Loucy (cell line): ENCODE measurements around the gene TNIP1.

Experiments used
- H2AFZ ChIP-seq: fragments of 200-600 bp; sonication (generic); 2 replicates; pipeline ENCODE4 v1.6.0; 2016; ENCODE audit warnings: antibody characterized with exemption, mild to moderate bottlenecking, low read length, moderate library complexity
- H3F3A ChIP-seq: fragments of 200-600 bp; 2 replicates; pipeline ENCODE4 v1.6.0; 2016; ENCODE audit warnings: antibody characterized with exemption, low read depth, mild to moderate bottlenecking
- H3K27me3 ChIP-seq: fragments of 200-600 bp; sonication (generic); 2 replicates; pipeline ENCODE4 v1.6.1; 2014; ENCODE audit warnings: low read length, mild to moderate bottlenecking; ENCODE audit not compliant: insufficient read depth, poor library complexity, severe bottlenecking
- H3K36me3 ChIP-seq: fragments of 200-600 bp; sonication (generic); 2 replicates; pipeline ENCODE4 v1.6.1; 2016; ENCODE audit warnings: low read length; ENCODE audit not compliant: insufficient read depth
- H3K4me1 ChIP-seq: fragments of 200-600 bp; sonication (generic); 2 replicates; pipeline ENCODE4 v1.5.1; 2014; ENCODE audit warnings: low read length, mild to moderate bottlenecking; ENCODE audit not compliant: insufficient read depth, poor library complexity, severe bottlenecking
- H3K4me2 ChIP-seq: fragments of 200-600 bp; sonication (generic); 2 replicates; pipeline ENCODE4 v1.6.0; 2014; ENCODE audit warnings: antibody characterized with exemption, low read length, low read depth, mild to moderate bottlenecking; ENCODE audit not compliant: poor library complexity, severe bottlenecking
- H3K4me3 ChIP-seq: fragments of 200-600 bp; sonication (generic); 2 replicates; pipeline ENCODE4 v1.5.1; 2014; ENCODE audit warnings: low read length, mild to moderate bottlenecking, mixed read lengths; ENCODE audit not compliant: poor library complexity, severe bottlenecking
- H3K79me2 ChIP-seq: fragments of 200-600 bp; sonication (generic); 2 replicates; pipeline ENCODE4 v1.6.1; 2014; ENCODE audit warnings: low read length; ENCODE audit not compliant: insufficient read depth
- H3K9ac ChIP-seq: fragments of 200-600 bp; sonication (generic); 2 replicates; pipeline ENCODE4 v1.6.0; 2014; ENCODE audit warnings: mild to moderate bottlenecking, low read depth, low read length, moderate library complexity; ENCODE audit not compliant: poor library complexity, severe bottlenecking
- H3K9me2 ChIP-seq: fragments of 200-600 bp; sonication (generic); replicated peaks from 2 replicates; pipeline ENCODE4 v1.6.1; 2016; ENCODE audit warnings: low read depth, low read length, mixed read lengths
- H3K9me3 ChIP-seq: fragments of 200-600 bp; sonication (generic); 2 replicates; pipeline ENCODE4 v1.6.1; 2014; ENCODE audit warnings: mild to moderate bottlenecking, antibody characterized with exemption, low read length, low read depth; ENCODE audit not compliant: insufficient read depth
- H4K20me1 ChIP-seq: fragments of 200-600 bp; sonication (generic); 2 replicates; pipeline ENCODE4 v1.6.0; 2014; ENCODE audit warnings: antibody characterized with exemption, low read length, mild to moderate bottlenecking; ENCODE audit not compliant: insufficient read depth, poor library complexity, severe bottlenecking
- EZH2phosphoT487 ChIP-seq: fragments of 200-600 bp; IDR thresholded peaks from 2 replicates; pipeline ENCODE4 v1.6.1; 2018; ENCODE audit warnings: antibody characterized with exemption, mild to moderate bottlenecking, moderate library complexity, borderline replicate concordance
- TF ChIP-seq, protein P1 (sequence below): fragments of 200-600 bp; sonication (generic); conservative IDR thresholded peaks from 2 replicates; pipeline ENCODE4 v1.5.1; 2014; ENCODE audit warnings: mild to moderate bottlenecking, antibody characterized with exemption, low read length

The TNIP1 gene

DNA sequence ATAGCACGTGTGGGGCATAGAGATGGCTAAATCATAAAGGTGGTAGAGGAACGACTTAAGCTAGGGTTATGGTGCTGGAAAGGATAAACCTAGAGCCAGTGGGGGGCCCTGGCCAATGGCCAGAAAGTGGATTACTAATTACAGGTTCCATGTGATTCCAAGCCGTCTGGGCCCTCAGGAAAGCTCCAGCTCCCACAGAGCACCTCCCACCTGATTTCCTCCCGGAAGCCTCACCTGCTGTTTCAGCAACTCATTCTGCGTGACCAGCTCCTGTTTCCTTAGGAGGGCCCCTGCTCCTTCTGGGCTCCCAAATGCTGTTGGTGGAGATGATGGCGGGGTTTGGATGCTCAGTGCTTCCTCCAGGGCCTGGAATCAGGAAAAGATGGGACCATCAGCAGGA, 44.3 kb downstream of the TNIP1 start:
- H3K27me3 ChIP-seq = no peaks in the 10 kb centered on the region
- H3K4me1 ChIP-seq = no peaks in the 10 kb centered on the region
- no peaks in the 10 kb centered on the region for H3F3A ChIP-seq
- peaks cover 96% of the 10 kb centered on the region; the same call in 1 of the 2 replicates for H3K36me3 ChIP-seq
- H3K4me3 ChIP-seq = no peak overlapping the region
- no peaks in the 10 kb centered on the region for H3K9me3 ChIP-seq
- H2AFZ ChIP-seq = no peak overlapping the region
- no peak overlapping the region for H3K4me2 ChIP-seq
- H3K79me2 ChIP-seq = no peaks in the 10 kb centered on the region
- H3K9me2 ChIP-seq = no peaks in the 10 kb centered on the region
- TF ChIP-seq, protein P1, sequence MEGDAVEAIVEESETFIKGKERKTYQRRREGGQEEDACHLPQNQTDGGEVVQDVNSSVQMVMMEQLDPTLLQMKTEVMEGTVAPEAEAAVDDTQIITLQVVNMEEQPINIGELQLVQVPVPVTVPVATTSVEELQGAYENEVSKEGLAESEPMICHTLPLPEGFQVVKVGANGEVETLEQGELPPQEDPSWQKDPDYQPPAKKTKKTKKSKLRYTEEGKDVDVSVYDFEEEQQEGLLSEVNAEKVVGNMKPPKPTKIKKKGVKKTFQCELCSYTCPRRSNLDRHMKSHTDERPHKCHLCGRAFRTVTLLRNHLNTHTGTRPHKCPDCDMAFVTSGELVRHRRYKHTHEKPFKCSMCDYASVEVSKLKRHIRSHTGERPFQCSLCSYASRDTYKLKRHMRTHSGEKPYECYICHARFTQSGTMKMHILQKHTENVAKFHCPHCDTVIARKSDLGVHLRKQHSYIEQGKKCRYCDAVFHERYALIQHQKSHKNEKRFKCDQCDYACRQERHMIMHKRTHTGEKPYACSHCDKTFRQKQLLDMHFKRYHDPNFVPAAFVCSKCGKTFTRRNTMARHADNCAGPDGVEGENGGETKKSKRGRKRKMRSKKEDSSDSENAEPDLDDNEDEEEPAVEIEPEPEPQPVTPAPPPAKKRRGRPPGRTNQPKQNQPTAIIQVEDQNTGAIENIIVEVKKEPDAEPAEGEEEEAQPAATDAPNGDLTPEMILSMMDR = no peak
- TF ChIP-seq EZH2phosphoT487 = no peak
- no peak overlapping the region for H3K9ac ChIP-seq
- H4K20me1 ChIP-seq = no peaks in the 10 kb centered on the region

DNA sequence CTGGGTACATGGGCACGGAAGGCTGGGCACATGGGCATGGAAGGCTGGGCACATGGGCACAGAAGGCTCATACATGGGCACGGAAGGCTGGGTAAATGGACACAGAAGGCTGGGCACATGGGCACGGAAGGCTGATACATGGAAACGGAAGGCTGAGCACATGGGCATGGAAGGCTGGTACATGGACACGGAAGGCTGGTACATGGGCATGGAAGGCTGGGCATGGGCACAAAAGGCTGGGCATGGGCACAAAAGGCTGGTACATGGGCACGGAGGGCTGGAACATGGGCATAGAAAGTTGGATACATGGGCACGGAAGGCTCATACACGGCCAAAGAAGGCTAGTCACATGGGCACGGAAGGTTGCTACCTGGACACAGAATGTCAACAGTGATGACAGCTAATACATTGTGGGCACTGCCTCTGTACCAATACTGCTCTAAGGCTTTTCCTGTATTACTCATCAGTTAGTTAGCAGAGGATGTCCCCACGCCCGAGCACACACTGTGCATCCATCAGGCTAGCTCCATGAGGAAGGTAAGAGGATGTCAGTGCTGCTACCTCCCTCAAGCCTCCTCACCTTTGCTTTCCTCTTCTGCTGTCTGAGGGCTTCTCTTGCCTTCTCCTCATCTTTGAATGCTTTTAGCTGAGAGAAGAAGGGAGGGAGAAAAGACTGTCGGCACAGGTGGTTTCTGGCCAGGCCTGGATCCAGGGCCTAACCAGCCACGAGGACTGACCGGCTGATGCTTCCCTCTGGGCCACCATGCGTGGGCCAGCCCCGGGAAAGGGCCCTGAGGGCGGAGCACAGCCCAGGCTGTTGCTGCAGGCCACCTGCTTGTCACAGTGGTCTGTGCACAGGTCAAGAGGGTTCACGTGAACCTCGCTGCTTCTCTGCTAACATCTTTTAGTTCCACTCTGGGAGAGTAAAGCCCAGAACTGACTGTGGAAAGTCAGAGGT, 46.1 kb downstream of the TNIP1 start:
- no peak overlapping the region for H3K9ac ChIP-seq
- H3K4me1 ChIP-seq = no peaks in the 10 kb centered on the region
- no peak for TF ChIP-seq EZH2phosphoT487
- TF ChIP-seq, protein P1 = no peak
- H3K27me3 ChIP-seq = no peaks in the 10 kb centered on the region
- no peaks in the 10 kb centered on the region for H4K20me1 ChIP-seq
- H3F3A ChIP-seq = no peaks in the 10 kb centered on the region
- H3K79me2 ChIP-seq = no peaks in the 10 kb centered on the region
- H3K4me3 ChIP-seq = no peak overlapping the region
- no peaks in the 10 kb centered on the region for H3K9me3 ChIP-seq
- H3K4me2 ChIP-seq = no peak overlapping the region
- no peak overlapping the region for H2AFZ ChIP-seq
- no peaks in the 10 kb centered on the region for H3K9me2 ChIP-seq
- H3K36me3 ChIP-seq = peaks cover 96% of the 10 kb centered on the region; the same call in 1 of the 2 replicates

DNA sequence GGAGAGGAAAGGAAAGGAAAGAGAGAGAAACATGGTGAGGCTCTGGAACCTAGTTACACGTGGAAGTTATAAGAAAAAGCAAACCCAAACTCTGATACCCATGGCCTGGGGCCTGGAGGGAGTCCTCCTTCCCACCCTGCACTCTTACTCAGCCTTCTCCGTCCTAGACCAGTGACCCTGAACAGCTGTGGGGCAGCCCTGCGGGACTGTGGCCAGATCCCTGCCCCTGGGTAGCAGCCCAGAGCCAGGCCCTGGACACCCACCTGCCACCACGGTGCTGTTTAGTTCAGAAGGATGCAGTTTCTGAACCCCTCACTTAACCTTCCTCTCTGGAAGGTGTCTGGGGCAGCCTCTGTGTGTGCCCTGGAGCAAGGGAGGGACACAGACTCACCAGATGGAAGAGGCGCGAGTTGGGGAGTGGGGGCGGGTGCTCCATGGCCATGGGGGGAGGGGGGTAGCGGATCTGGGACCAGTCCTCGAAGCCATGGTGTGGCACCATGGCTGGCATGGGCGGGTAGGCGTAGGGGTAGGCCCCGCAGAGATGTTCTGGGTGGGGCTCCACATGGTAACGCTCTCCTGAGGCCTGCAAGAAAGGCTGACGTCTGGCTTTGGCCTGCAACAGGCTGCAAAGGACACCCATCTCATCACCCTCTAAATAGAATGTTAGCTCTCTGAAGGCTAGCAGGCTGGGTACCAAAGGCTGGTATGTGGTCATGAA, 47.5 kb downstream of the TNIP1 start:
- H3K4me3 ChIP-seq = no peak overlapping the region
- peaks cover 96% of the 10 kb centered on the region; the same call in 1 of the 2 replicates for H3K36me3 ChIP-seq
- no peaks in the 10 kb centered on the region for H3K27me3 ChIP-seq
- no peaks in the 10 kb centered on the region for H4K20me1 ChIP-seq
- H3K4me1 ChIP-seq = no peaks in the 10 kb centered on the region
- TF ChIP-seq, protein P1 = no peak
- no peak for TF ChIP-seq EZH2phosphoT487
- H3K4me2 ChIP-seq = no peak overlapping the region
- no peak overlapping the region for H2AFZ ChIP-seq
- H3K9me2 ChIP-seq = no peaks in the 10 kb centered on the region
- no peaks in the 10 kb centered on the region for H3K9me3 ChIP-seq
- no peaks in the 10 kb centered on the region for H3F3A ChIP-seq
- H3K9ac ChIP-seq = no peak overlapping the region
- no peaks in the 10 kb centered on the region for H3K79me2 ChIP-seq
